Activated CD4-positive, alpha-beta memory T cell treated with anti-CD3 and anti-CD28 coated beads for 36 hours (primary cell): ENCODE measurements around the gene TSLP. TPM values are rescaled to one million over a fixed set of nuclear protein-coding genes. Genes with fewer than 3 reads are reported as not detected.

ENCODE experiments used
- CTCF ChIA-PET: fragments of 350-600 bp; sonication (Branson Sonifier 250); formaldehyde crosslinking; loops from one replicate; lab custom pipeline; 2021; ENCODE audit warnings: antibody characterized with exemption, inconsistent platforms; lab: Charles Lee
- POLR2A ChIA-PET: fragments of 350-600 bp; sonication (Branson Sonifier 250); formaldehyde crosslinking; loops from one replicate; lab custom pipeline; 2021; ENCODE audit warnings: antibody characterized with exemption; lab: Charles Lee
- DNase-seq: peaks from one replicate; pipeline ENCODE4 v3.0.0-alpha.2; 2020
- H3K27ac Mint-ChIP-seq: one replicate; pipeline ENCODE4 v1.8.0; 2021; ENCODE audit warnings: mixed read lengths
- H3K27me3 Mint-ChIP-seq: one replicate; pipeline ENCODE4 v1.8.0; 2021; ENCODE audit warnings: mixed read lengths
- H3K36me3 Mint-ChIP-seq: one replicate; pipeline ENCODE4 v1.8.0; 2021; ENCODE audit warnings: mixed read lengths
- H3K4me1 Mint-ChIP-seq: one replicate; pipeline ENCODE4 v1.8.0; 2021; ENCODE audit warnings: low read depth, mixed read lengths
- H3K4me3 Mint-ChIP-seq: one replicate; pipeline ENCODE4 v1.8.0; 2021; ENCODE audit warnings: mild to moderate bottlenecking, mixed read lengths
- H3K9me3 Mint-ChIP-seq: one replicate; pipeline ENCODE4 v1.8.0; 2021; ENCODE audit warnings: mixed read lengths
- intact Hi-C: fragments of 100-400 bp; cut with micrococcal nuclease; formaldehyde crosslinking; loops from one replicate; pipeline ENCODE4 v1.15.1; 2023
- total RNA-seq, 2 experiments: library from RNA; stranded (reverse); gene quantifications; one replicate each; pipeline ENCODE4 v1.2.3, GENCODE V29; 2021

Gene TSLP
- total RNA-seq, 2 experiments from 2014 or later: 0.34 to 0.55 TPM

DNA sequence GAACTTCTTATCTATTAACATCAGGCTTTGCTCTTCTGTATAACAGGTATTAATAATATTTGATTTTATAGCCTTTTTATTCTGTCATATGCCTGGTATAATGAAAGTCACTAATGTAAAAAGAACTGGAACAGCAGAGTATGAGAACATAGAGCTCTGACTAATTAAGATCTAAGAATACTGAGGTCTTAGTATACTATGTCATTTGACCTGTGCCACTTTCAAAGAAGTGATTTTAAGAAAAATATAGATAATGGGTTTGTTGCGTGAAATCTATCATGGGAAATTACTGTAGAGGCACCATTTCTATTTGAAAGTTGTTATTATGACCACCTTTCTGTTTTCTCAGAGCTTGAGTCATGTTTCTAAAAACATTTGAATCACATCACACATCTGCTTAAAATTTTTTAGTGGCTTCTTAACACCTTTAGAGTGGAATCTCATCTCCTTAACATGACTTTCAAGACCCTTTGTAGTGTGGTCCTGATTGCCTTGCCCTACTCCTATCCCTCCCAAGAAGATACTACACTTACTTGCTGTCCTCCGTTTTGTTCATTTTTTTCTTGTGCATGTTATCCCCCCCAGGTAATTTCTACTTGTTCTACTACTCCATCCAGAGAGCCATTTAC lies 34.9 kb downstream of the TSLP start:
- intact Hi-C loops: no loop called here
- H3K36me3 Mint-ChIP-seq: peaks cover 50% of the 10 kb centered on the region
- CTCF ChIA-PET: interaction anchor here (1.4 kb wide), 1 partner anchor 172 kb away, joined by 4 read pairs; no protein-coding TSS in a partner anchor

DNA sequence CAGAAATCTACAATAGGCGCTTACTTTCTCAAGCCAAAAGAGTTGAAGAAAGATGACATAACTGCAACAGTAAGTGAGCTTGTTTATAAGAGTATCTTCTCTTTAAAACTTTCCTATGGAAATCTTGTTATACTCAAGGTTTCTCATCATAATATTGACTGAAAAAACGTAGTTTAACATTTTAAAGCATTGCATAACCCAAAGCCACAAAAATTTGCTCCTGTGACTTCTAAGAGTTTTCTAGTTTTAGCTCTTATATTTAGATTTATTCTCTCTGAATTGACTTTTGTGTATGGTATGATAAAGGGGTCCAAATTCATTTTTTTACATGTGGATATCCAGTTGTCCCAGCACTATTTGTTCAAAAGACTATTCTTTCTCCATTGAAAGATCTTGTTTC lies 35.9 kb downstream of the TSLP start:
- no peak overlapping the region for H3K4me3 Mint-ChIP-seq
- H3K9me3 Mint-ChIP-seq: no peaks in the 10 kb centered on the region
- intact Hi-C loops: no loop called here
- H3K27me3 Mint-ChIP-seq: no peaks in the 10 kb centered on the region
- no peak for DNase-seq
- ChIA-PET POLR2A (no interaction called here), CTCF (interaction anchor here (0.6 to 1.4 kb wide), 2 partner anchors 171 to 263 kb away, joined by 3 to 4 read pairs; no protein-coding TSS in a partner anchor)
- no peak overlapping the region for H3K27ac Mint-ChIP-seq
- peaks cover 54% of the 10 kb centered on the region for H3K36me3 Mint-ChIP-seq
- H3K4me1 Mint-ChIP-seq: peaks cover 3% of the 10 kb centered on the region

More for the DNA sequence above, 34.9 kb downstream of the TSLP start:
- H3K4me3 Mint-ChIP-seq: no peak overlapping the region
- POLR2A ChIA-PET: no interaction called here
- H3K27me3 Mint-ChIP-seq: no peaks in the 10 kb centered on the region
- peaks cover 3% of the 10 kb centered on the region for H3K4me1 Mint-ChIP-seq
- no peak overlapping the region for H3K27ac Mint-ChIP-seq
- H3K9me3 Mint-ChIP-seq: no peaks in the 10 kb centered on the region
- DNase-seq: no peak

DNA sequence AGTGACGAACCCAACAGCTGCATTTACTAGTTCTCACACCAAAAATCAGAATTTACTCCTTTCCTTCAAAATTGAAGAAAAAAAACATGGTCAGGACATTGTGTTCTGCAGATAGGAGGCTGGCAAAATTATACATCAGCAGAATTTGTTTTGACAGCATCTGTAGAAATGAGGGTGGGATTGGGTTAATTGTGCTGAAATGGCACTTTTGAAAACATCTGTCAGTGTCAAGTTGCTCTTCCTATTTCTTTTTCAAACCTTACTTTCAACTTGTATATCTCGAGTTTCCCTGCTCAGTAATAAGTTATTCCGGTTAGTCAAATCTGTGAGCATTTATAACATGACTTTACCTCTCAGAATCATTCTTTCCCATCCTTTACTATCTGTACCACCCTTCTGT lies 40.4 kb downstream of the TSLP start:
- H3K4me1 Mint-ChIP-seq: peaks cover under 1% of the 10 kb centered on the region
- intact Hi-C loops: loop anchor here (2.0 kb wide), 1 partner anchor 17 kb away; no protein-coding TSS in a partner anchor

DNA sequence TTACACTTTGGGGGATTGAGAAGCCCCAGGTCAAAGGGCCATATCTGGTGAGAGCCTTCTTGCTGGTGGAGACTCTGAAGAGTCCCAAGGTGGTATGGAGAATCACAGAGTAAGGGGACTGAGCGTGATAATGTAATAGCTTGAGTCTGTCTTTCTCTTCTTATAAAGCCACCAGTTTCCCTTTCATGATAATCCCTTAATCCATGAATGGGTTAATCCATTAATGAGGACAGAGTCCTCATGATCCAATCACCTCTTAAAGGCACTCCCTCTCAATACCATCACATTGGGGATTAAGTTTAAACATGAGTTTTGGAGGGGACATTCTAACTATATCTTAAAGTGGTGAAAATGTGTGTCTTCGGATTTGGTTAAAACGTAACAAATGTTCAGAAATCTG lies 42.2 kb downstream of the TSLP start:
- Mint-ChIP-seq H3K4me1 (peaks cover 3% of the 10 kb centered on the region), H3K27me3 (no peaks in the 10 kb centered on the region), H3K36me3 (peaks cover 33% of the 10 kb centered on the region), H3K9me3 (no peaks in the 10 kb centered on the region), H3K4me3 (no peak overlapping the region), H3K27ac (no peak overlapping the region)
- ChIA-PET CTCF (no interaction called here), POLR2A (no interaction called here)
- intact Hi-C loops: no loop called here
- no peak for DNase-seq

More for the DNA sequence above, 40.4 kb downstream of the TSLP start:
- H3K9me3 Mint-ChIP-seq: no peaks in the 10 kb centered on the region
- no peak for DNase-seq
- no peaks in the 10 kb centered on the region for H3K27me3 Mint-ChIP-seq
- no peak overlapping the region for H3K4me3 Mint-ChIP-seq
- POLR2A ChIA-PET: no interaction called here
- CTCF ChIA-PET: no interaction called here
- no peak overlapping the region for H3K27ac Mint-ChIP-seq
- H3K36me3 Mint-ChIP-seq: peaks cover 40% of the 10 kb centered on the region

DNA sequence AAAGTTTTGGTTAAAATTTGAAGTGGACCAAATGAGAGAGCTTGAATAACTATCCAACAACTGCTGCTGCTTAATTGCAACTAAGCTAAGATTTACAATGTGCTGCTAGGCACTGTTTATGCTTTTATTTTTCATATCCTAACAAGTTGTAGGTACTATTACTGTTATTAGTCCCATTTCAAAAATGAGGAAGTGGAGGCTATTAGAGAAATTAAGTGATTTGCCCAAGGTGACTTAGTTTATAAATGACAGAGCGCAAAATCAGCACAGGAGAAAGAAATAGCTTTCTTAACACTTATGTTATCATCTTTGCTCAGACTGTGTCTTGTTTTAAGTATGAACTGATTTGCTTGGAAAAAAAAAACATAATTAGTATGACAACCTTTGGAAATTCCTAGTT lies 43.7 kb downstream of the TSLP start:
- H3K27me3 Mint-ChIP-seq: no peaks in the 10 kb centered on the region
- ChIA-PET POLR2A (no interaction called here), CTCF (interaction anchor here (0.7 kb wide), 1 partner anchor 31 kb away, joined by 3 read pairs; no protein-coding TSS in a partner anchor)
- H3K4me3 Mint-ChIP-seq: no peak overlapping the region
- DNase-seq: no peak
- H3K9me3 Mint-ChIP-seq: no peaks in the 10 kb centered on the region
- H3K4me1 Mint-ChIP-seq: peaks cover 10% of the 10 kb centered on the region
- H3K27ac Mint-ChIP-seq: no peak overlapping the region
- peaks cover 41% of the 10 kb centered on the region for H3K36me3 Mint-ChIP-seq
- intact Hi-C loops: no loop called here

DNA sequence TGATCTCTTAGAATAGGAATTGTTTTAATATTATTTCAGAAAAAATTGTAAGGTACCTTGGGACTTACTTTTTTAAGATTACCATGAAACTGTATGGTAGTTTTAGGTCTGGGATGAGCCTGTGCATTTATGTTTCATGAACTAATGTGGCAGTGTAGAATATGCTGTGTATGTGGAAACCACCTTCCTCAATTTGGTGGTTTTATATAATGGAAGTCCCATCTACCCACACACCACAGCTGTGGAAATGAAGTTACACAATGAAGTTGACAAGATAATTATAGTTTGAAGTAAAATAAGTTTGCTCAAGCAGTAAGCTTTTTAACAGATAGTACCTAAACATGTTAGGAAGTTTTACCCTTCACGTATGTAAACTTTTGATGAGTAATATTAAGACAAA lies 45.0 kb downstream of the TSLP start:
- Mint-ChIP-seq H3K27ac (no peak overlapping the region), H3K27me3 (no peaks in the 10 kb centered on the region), H3K9me3 (no peaks in the 10 kb centered on the region), H3K36me3 (peaks cover 46% of the 10 kb centered on the region), H3K4me3 (no peak overlapping the region), H3K4me1 (peaks cover 14% of the 10 kb centered on the region)
- ChIA-PET POLR2A (no interaction called here), CTCF (interaction anchor here (1.0 kb wide), 1 partner anchor 162 kb away, joined by 3 read pairs; no protein-coding TSS in a partner anchor)
- DNase-seq: no peak
- intact Hi-C loops: no loop called here

DNA sequence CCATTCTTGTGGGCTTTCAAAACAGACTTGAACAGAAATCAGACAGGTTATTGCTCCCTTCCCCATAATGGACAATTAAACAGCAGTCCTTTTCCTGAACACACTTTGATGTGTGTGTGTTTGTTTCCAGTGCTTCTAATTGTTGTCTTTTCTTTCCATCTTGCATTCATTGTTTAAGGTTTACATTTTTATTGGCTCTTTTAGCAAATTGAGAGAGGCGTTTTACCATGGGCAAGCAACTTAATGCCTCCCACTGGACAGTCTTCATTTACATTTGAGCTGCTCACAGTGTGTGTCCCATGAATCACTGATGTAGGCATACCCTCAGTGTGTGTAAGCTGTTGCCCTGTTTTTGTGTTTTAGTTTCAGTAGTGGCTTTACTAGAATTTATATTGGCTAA lies 45.6 kb downstream of the TSLP start:
- Mint-ChIP-seq H3K36me3 (peaks cover 47% of the 10 kb centered on the region), H3K27ac (no peak overlapping the region), H3K9me3 (no peaks in the 10 kb centered on the region), H3K4me3 (no peak overlapping the region), H3K27me3 (no peaks in the 10 kb centered on the region), H3K4me1 (peaks cover 16% of the 10 kb centered on the region)
- ChIA-PET CTCF (interaction anchor here (1.0 kb wide), 1 partner anchor 161 kb away, joined by 3 read pairs; no protein-coding TSS in a partner anchor), POLR2A (interaction anchor here (1.0 kb wide), 1 partner anchor 16 kb away, joined by 3 read pairs; no protein-coding TSS in a partner anchor)
- intact Hi-C loops: no loop called here
- DNase-seq: no peak

DNA sequence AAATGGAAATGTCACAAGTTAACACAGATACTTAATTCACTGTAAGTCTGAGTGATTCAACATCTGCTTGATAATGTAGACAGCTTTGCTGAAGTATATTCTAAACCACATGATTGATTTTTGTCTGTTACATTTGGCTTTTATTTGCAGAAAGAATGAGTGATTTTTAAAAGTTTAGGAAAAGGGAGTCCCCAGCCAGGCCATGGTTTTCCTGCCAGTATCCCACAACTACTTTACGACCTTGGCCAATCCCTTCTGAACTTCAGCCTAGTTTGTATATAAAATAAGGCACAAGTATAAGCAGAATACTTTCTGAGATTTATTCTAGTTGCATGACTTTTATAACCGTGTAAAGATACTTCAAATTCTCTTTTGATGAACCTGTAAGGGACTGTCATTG lies 47.7 kb downstream of the TSLP start:
- H3K9me3 Mint-ChIP-seq: no peaks in the 10 kb centered on the region
- H3K36me3 Mint-ChIP-seq: peaks cover 42% of the 10 kb centered on the region
- no peak overlapping the region for H3K27ac Mint-ChIP-seq
- H3K4me1 Mint-ChIP-seq: peaks cover 16% of the 10 kb centered on the region
- CTCF ChIA-PET: interaction anchor here (1.1 kb wide), 1 partner anchor 160 kb away, joined by 4 read pairs; no protein-coding TSS in a partner anchor
- intact Hi-C loops: no loop called here
- H3K4me3 Mint-ChIP-seq: no peak overlapping the region
- no peak for DNase-seq
- POLR2A ChIA-PET: no interaction called here
- H3K27me3 Mint-ChIP-seq: no peaks in the 10 kb centered on the region

DNA sequence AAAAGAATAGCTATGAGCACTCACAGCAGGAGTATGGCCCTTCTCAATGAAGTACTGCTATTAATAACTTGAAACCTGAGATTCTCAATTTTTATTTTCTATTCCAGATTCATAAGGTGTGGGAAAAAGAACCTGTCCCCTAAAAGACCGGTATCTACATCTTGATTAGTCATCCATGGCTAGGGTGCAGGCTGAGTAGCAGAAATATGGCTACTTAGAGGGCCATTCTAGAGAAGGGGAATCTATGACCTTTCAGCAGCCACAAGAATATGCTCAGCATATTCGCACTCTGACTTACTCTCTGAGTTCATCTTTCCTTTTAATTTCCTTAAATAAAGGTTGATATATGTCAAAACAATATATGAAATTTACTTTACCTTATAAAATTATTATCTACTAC lies 48.3 kb downstream of the TSLP start:
- POLR2A ChIA-PET: no interaction called here
- no peak for DNase-seq
- Mint-ChIP-seq H3K9me3 (no peaks in the 10 kb centered on the region), H3K27ac (no peak overlapping the region), H3K36me3 (peaks cover 43% of the 10 kb centered on the region), H3K4me3 (no peak overlapping the region), H3K27me3 (no peaks in the 10 kb centered on the region), H3K4me1 (peaks cover 20% of the 10 kb centered on the region)
- intact Hi-C loops: no loop called here
- CTCF ChIA-PET: no interaction called here

DNA sequence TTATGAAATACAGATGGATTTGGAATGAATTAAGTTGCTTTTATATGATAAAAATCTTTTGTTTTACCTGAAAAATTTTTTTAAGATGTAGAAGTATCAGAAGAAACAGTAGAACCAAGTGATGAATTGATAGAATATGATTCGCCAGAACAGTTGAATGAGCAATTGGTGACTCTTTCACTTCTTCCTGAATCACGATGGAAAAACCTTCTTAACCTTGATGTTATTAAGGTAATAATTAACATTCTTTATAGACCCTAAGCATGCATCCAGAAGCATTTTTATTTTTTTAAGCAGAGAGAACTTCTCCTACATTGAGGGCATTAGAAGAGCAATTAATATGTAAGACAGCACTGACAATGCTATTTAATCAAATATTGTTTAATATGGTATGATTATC lies 49.4 kb downstream of the TSLP start:
- DNase-seq: no peak

DNA sequence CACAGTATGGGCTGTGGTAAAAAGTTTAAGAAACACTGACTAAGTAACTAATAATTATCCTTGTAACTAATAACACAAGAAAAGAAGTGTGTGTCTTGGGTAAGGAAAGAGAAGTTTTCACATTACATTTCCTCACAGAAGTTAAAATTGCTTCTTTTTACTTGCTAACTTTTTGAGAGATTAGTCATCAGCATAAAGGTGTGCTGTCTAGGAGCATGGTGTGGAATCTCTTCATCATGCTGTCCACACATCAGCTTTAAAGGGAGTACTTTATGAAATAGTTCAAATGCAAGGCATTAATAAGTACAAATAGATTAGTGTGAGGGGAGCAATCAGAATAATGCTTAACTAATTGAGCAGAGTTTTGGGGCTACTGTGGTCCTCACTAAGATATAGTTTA lies 50.4 kb downstream of the TSLP start:
- intact Hi-C loops: no loop called here
- peaks cover 50% of the 10 kb centered on the region for H3K36me3 Mint-ChIP-seq
- no peak overlapping the region for H3K27ac Mint-ChIP-seq

More for the DNA sequence above, 49.4 kb downstream of the TSLP start:
- no peaks in the 10 kb centered on the region for H3K9me3 Mint-ChIP-seq
- peaks cover 42% of the 10 kb centered on the region for H3K36me3 Mint-ChIP-seq
- CTCF ChIA-PET: no interaction called here
- H3K27me3 Mint-ChIP-seq: no peaks in the 10 kb centered on the region
- intact Hi-C loops: no loop called here
- H3K4me3 Mint-ChIP-seq: no peak overlapping the region
- H3K27ac Mint-ChIP-seq: no peak overlapping the region
- peaks cover 20% of the 10 kb centered on the region for H3K4me1 Mint-ChIP-seq
- POLR2A ChIA-PET: no interaction called here

DNA sequence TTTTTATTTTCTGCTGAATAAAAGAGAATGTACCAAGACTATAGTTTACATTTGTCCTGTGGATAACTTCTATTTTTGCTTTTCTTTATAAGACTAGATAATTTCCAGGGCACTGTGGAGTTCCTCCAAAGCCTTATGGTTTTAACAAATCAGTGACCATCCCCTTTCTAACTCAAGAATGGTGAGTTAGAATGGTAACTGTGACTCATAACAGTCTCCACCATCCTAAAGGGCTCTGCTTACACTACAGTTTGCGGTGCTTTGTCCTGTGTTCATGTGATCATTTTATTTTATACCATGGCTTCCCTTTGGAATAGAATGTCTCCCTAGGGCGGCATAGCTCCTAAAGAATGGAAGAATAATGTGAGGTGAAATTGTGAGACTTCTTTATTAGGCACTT lies 50.9 kb downstream of the TSLP start:
- POLR2A ChIA-PET: no interaction called here
- Mint-ChIP-seq H3K36me3 (peaks cover 50% of the 10 kb centered on the region), H3K9me3 (no peaks in the 10 kb centered on the region)

More for the DNA sequence above, 50.4 kb downstream of the TSLP start:
- POLR2A ChIA-PET: no interaction called here
- Mint-ChIP-seq H3K4me3 (no peak overlapping the region), H3K27me3 (no peaks in the 10 kb centered on the region), H3K4me1 (peaks cover 20% of the 10 kb centered on the region), H3K9me3 (no peaks in the 10 kb centered on the region)
- CTCF ChIA-PET: no interaction called here
- no peak for DNase-seq

DNA sequence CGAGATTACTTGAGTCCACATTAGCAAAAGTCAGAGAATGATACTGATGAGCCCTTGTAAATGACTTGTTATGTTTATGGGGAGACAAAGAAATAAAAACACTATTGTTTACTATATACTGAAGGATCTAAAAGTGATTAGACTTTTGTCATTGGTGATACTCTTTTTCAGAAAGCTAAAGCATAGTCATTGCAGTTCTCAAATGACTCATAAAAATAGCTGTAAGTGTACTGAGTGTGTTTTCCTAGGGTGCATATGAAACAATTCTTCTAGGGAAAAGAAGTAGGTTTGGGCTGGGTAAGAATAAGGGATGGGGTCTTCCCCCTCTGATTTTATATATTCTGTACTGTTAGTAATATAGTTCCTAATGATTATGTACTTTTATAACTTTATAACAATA lies 53.3 kb downstream of the TSLP start:
- DNase-seq: no peak
- Mint-ChIP-seq H3K27ac (no peak overlapping the region), H3K9me3 (no peaks in the 10 kb centered on the region), H3K4me3 (no peak overlapping the region), H3K4me1 (peaks cover 10% of the 10 kb centered on the region), H3K36me3 (peaks cover 50% of the 10 kb centered on the region), H3K27me3 (no peaks in the 10 kb centered on the region)
- intact Hi-C loops: no loop called here
- CTCF ChIA-PET: no interaction called here
- POLR2A ChIA-PET: no interaction called here

More for the DNA sequence above, 50.9 kb downstream of the TSLP start:
- intact Hi-C loops: no loop called here
- H3K27me3 Mint-ChIP-seq: no peaks in the 10 kb centered on the region
- no peak overlapping the region for H3K27ac Mint-ChIP-seq
- CTCF ChIA-PET: no interaction called here
- H3K4me3 Mint-ChIP-seq: no peak overlapping the region
- peaks cover 17% of the 10 kb centered on the region for H3K4me1 Mint-ChIP-seq
- DNase-seq: no peak
